ENCODE results near the gene DNMT1.
"Not testable (repeated sequence)": the region's sequence is repeated elsewhere in the genome, so short reads cannot be mapped to it uniquely, and the experiment has no call there.

The DNMT1 gene

GRCh38 chr19:10222201-10222890 is 27.6 kb upstream of the DNMT1 start:
- DNase-seq (ENCODE audit: low read depth in 2 of 2) = no peak

- DNase-seq (ENCODE audit: low read depth in 2 of 2) = no peak
These were observed 25.9 kb upstream of the DNMT1 start for GRCh38 chr19:10220695-10221094.

GRCh38 chr19:10219678-10220077 is 24.9 kb upstream of the DNMT1 start:
- peak in 1 of 2 donors; percentile 37 for DNase-seq (ENCODE audit: low read depth in 2 of 2)

- no peak for DNase-seq (ENCODE audit: low read depth in 2 of 2)
These were observed 22.3 kb upstream of the DNMT1 start for GRCh38 chr19:10217085-10217484.

- no peak for DNase-seq (ENCODE audit: low read depth in 2 of 2)
These were observed 20.0 kb upstream of the DNMT1 start for GRCh38 chr19:10214784-10215183.

GRCh38 chr19:10211691-10212090 is 16.9 kb upstream of the DNMT1 start:
- DNase-seq (ENCODE audit: low read depth in 2 of 2) = no peak

- DNase-seq (ENCODE audit: low read depth in 2 of 2) = no peak
These were observed 16.3 kb upstream of the DNMT1 start for GRCh38 chr19:10211061-10211460.

GRCh38 chr19:10209315-10209714 is 14.6 kb upstream of the DNMT1 start:
- no peak for DNase-seq (ENCODE audit: low read depth in 2 of 2)

GRCh38 chr19:10207026-10207425 is 12.3 kb upstream of the DNMT1 start:
- no peak for DNase-seq (ENCODE audit: low read depth in 2 of 2)

GRCh38 chr19:10206226-10206885 is 11.6 kb upstream of the DNMT1 start:
- DNase-seq (ENCODE audit: low read depth in 2 of 2) = no peak

GRCh38 chr19:10205636-10206035 is 10.9 kb upstream of the DNMT1 start:
- DNase-seq (ENCODE audit: low read depth in 2 of 2) = no peak

GRCh38 chr19:10203686-10204085 is 8.9 kb upstream of the DNMT1 start:
- DNase-seq (ENCODE audit: low read depth in 2 of 2) = no peak

- DNase-seq (ENCODE audit: low read depth in 2 of 2) = no peak
These were observed 6.4 kb upstream of the DNMT1 start for GRCh38 chr19:10201176-10201575.

- not testable (repeated sequence) for DNase-seq (ENCODE audit: low read depth in 2 of 2)
These were observed 5.3 kb upstream of the DNMT1 start for GRCh38 chr19:10200101-10200500.

GRCh38 chr19:10198889-10199644 is 4.3 kb upstream of the DNMT1 start:
- DNase-seq (ENCODE audit: low read depth in 2 of 2) = not testable (repeated sequence)

- no peak for DNase-seq (ENCODE audit: low read depth in 2 of 2)
These were observed 406 bp upstream of the DNMT1 start for GRCh38 chr19:10195199-10195519.

GRCh38 chr19:10193790-10194499 is 808 bp downstream of the DNMT1 start:
- DNase-seq (ENCODE audit: low read depth in 2 of 2) = no peak

- DNase-seq (ENCODE audit: low read depth in 2 of 2) = no peak
These were observed 1.8 kb downstream of the DNMT1 start for GRCh38 chr19:10192922-10193321.

- no peak for DNase-seq (ENCODE audit: low read depth in 2 of 2)
These were observed 3.4 kb downstream of the DNMT1 start for GRCh38 chr19:10191347-10191746.

- DNase-seq (ENCODE audit: low read depth in 2 of 2) = no peak
These were observed 4.7 kb downstream of the DNMT1 start for GRCh38 chr19:10190026-10190425.

- DNase-seq (ENCODE audit: low read depth in 2 of 2) = peak; percentile 39 to 44
These were observed 5.1 kb downstream of the DNMT1 start for GRCh38 chr19:10189616-10190015.

- no peak for DNase-seq (ENCODE audit: low read depth in 2 of 2)
These were observed 7.4 kb downstream of the DNMT1 start for GRCh38 chr19:10187315-10187714.
